ENCODE measurements around the gene MYL1.

DNA sequence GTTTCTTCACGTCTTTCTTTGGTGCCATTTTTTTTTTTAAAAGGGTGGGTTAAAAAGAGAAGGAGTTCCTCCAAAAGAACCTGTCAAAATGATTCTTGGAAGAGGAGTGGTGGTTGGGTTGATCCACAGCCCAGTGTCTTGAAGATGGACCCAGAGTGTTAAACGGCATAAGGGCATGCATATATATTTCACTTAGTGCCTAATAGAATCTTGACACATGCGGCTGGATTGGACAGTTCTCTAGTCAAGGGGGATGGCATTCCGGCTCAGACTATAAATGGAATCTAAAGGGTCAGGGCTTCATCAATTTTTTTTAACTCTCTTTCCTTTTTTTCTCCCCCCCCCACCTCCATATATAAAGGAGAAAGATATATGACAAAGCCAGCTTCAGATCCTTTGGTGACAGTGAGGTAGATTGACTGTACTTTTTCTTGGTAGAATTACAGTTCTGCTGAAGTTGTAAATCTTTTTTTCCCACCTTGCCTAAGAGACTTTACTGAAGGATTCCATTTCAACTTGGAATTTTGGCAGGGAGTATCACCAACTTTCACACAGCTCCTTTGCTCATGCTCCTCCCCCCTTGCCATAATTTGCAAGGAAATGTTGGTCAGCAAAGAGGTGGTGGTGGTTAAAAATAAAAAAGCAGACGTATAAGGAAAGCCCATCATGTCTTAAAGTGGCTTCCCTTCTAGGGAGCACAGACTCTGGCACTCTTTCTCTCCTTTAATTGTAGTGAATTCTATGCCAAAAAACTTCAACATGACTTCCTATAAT lies at the start of gene MYL1:
- no peak for TF ChIP-seq POLR2A (IDR thresholded peaks at IDR 0.05)
- TF ChIP-seq, protein P1, sequence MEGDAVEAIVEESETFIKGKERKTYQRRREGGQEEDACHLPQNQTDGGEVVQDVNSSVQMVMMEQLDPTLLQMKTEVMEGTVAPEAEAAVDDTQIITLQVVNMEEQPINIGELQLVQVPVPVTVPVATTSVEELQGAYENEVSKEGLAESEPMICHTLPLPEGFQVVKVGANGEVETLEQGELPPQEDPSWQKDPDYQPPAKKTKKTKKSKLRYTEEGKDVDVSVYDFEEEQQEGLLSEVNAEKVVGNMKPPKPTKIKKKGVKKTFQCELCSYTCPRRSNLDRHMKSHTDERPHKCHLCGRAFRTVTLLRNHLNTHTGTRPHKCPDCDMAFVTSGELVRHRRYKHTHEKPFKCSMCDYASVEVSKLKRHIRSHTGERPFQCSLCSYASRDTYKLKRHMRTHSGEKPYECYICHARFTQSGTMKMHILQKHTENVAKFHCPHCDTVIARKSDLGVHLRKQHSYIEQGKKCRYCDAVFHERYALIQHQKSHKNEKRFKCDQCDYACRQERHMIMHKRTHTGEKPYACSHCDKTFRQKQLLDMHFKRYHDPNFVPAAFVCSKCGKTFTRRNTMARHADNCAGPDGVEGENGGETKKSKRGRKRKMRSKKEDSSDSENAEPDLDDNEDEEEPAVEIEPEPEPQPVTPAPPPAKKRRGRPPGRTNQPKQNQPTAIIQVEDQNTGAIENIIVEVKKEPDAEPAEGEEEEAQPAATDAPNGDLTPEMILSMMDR (IDR thresholded peaks at IDR 0.05), result no peak

Data from transverse colon (tissue), 3 donors.